Stromal cell of bone marrow (primary cell): ENCODE data around the gene REEP3.
A peak's percentile ranks its signal among the peaks of the same experiment; 100 is the strongest.
"Not testable (repeated sequence)": the region's sequence is repeated elsewhere in the genome, so short reads cannot be mapped to it uniquely, and the experiment has no call there.

Experiments
- DNase-seq: peaks from one replicate; pipeline ENCODE4 v3.0.0-alpha.2; 2012; ENCODE audit warnings: low read depth

The REEP3 gene

GRCh38 chr10:63549810-63550209 is 28.6 kb downstream of the REEP3 start:
- DNase-seq = no peak

GRCh38 chr10:63553031-63553430 is 31.8 kb downstream of the REEP3 start:
- DNase-seq = peak; percentile 61

GRCh38 chr10:63553473-63553872 is 32.3 kb downstream of the REEP3 start:
- no peak for DNase-seq

GRCh38 chr10:63554657-63555056 is 33.5 kb downstream of the REEP3 start:
- peak; percentile 77 for DNase-seq

GRCh38 chr10:63555330-63555729 is 34.1 kb downstream of the REEP3 start:
- no peak for DNase-seq

- DNase-seq = no peak
Observed at GRCh38 chr10:63558132-63558784, 37.1 kb downstream of the REEP3 start.

GRCh38 chr10:63561341-63561740 is 40.1 kb downstream of the REEP3 start:
- no peak for DNase-seq

- DNase-seq = no peak
Observed at GRCh38 chr10:63562391-63562790, 41.2 kb downstream of the REEP3 start.

GRCh38 chr10:63562857-63563256 is 41.7 kb downstream of the REEP3 start:
- no peak for DNase-seq

GRCh38 chr10:63563623-63564022 is 42.4 kb downstream of the REEP3 start:
- DNase-seq = no peak

GRCh38 chr10:63564731-63565130 is 43.5 kb downstream of the REEP3 start:
- not testable (repeated sequence) for DNase-seq

GRCh38 chr10:63573068-63573697 is 52.0 kb downstream of the REEP3 start:
- no peak for DNase-seq

GRCh38 chr10:63574011-63574410 is 52.8 kb downstream of the REEP3 start:
- no peak for DNase-seq

GRCh38 chr10:63576501-63576900 is 55.3 kb downstream of the REEP3 start:
- no peak for DNase-seq

GRCh38 chr10:63578501-63578900 is 57.3 kb downstream of the REEP3 start:
- no peak for DNase-seq

GRCh38 chr10:63579371-63580014 is 58.3 kb downstream of the REEP3 start:
- no peak for DNase-seq

- DNase-seq = no peak
Observed at GRCh38 chr10:63582690-63583089, 61.5 kb downstream of the REEP3 start.

- DNase-seq = no peak
Observed at GRCh38 chr10:63583397-63583796, 62.2 kb downstream of the REEP3 start.

GRCh38 chr10:63583909-63584724 is 62.9 kb downstream of the REEP3 start:
- no peak for DNase-seq

- no peak for DNase-seq
Observed at GRCh38 chr10:63584725-63585035, 63.5 kb downstream of the REEP3 start.

- no peak for DNase-seq
Observed at GRCh38 chr10:63585041-63585440, 63.8 kb downstream of the REEP3 start.

GRCh38 chr10:63586043-63586442 is 64.8 kb downstream of the REEP3 start:
- no peak for DNase-seq

- DNase-seq = no peak
Observed at GRCh38 chr10:63587191-63587590, 66.0 kb downstream of the REEP3 start.
